NT2/D1 (cell line): ENCODE measurements around the gene CHCHD10.

Source experiments
- DNase-seq: peaks from one replicate; pipeline ENCODE4 v3.0.0-alpha.2; 2011; ENCODE audit warnings: low read depth, low spot score
- H3K27me3 ChIP-seq: 2 replicates; pipeline ENCODE4 v1.6.0; 2011; ENCODE audit warnings: mild to moderate bottlenecking; ENCODE audit not compliant: insufficient read length, insufficient read depth
- H3K36me3 ChIP-seq: 2 replicates; pipeline ENCODE4 v1.6.1; 2011; ENCODE audit warnings: mild to moderate bottlenecking, low read length, mixed read lengths; ENCODE audit not compliant: insufficient read depth, insufficient read length
- H3K4me1 ChIP-seq: 2 replicates; pipeline ENCODE4 v1.5.1; 2011; ENCODE audit not compliant: insufficient read depth, insufficient read length
- H3K4me3 ChIP-seq: 2 replicates; pipeline ENCODE4 v1.5.1; 2011; ENCODE audit warnings: low read depth; ENCODE audit not compliant: insufficient read length
- H3K9ac ChIP-seq: 2 replicates; pipeline ENCODE4 v1.6.0; 2011; ENCODE audit warnings: low read depth; ENCODE audit not compliant: insufficient read length
- H3K9me3 ChIP-seq: 2 replicates; pipeline ENCODE4 v1.5.1; 2011; ENCODE audit warnings: mild to moderate bottlenecking, low read length; ENCODE audit not compliant: insufficient read depth
- SUZ12 ChIP-seq: IDR thresholded peaks from 2 replicates; pipeline ENCODE4 v1.6.1; 2011; ENCODE audit not compliant: insufficient read length, insufficient read depth; ENCODE audit errors: extremely low read depth
- YY1 ChIP-seq: IDR thresholded peaks from 2 replicates; pipeline ENCODE4 v1.6.1; 2011; ENCODE audit not compliant: insufficient read length, insufficient read depth
- ZNF274 ChIP-seq: IDR thresholded peaks from 2 replicates; pipeline ENCODE4 v1.6.1; 2011; ENCODE audit warnings: mild to moderate bottlenecking, low read depth, low read length

CHCHD10 gene

DNA sequence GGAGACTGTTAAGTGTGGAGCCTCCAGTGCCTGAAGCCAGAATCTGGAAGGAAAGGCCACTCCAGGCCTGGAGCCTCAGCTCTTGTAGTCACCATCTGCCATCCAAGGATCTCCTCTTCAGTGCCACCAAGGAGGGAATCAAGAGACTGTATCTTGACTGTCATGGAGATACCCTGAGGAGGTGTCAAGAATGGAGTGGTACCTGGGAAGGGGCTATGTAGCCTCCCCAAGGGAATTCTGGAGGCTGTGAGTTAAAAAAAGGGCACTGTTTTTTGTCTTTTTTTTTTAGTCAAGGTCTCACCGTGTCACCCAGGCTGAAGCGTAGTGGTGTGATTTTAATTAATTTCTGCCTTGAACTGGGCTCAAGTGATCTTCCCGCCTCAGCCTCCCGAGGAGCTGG is 8.2 kb downstream of the CHCHD10 start:
- H3K9me3 ChIP-seq = no peaks in the 10 kb centered on the region
- no peaks in the 10 kb centered on the region for H3K27me3 ChIP-seq
- no peak overlapping the region for H3K9ac ChIP-seq
- no peak for TF ChIP-seq SUZ12
- TF ChIP-seq YY1 = no peak
- TF ChIP-seq ZNF274 = no peak
- DNase-seq = no peak
- H3K4me3 ChIP-seq = no peak overlapping the region
- H3K4me1 ChIP-seq = peaks cover 7% of the 10 kb centered on the region
- H3K36me3 ChIP-seq = peaks cover 8% of the 10 kb centered on the region

DNA sequence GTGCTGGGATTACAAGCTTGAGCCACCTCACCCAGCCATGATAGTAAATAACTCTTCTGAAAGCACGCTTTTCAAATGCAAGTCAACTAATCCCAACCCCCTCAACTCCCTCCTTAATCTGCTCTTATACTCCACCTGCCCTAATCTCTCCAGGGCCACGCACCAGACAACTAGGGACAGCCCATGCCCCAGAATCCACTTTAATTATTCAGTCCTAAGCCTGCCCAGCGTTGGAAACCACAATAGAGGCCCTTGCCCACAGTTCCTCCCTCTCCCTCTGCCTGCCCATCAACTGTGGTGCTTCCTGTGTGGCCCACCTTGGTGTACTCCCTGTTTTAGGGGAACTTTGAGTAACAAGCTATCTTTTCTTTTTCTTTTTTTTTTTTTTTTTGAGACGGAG is 10.9 kb downstream of the CHCHD10 start:
- Histone ChIP-seq H3K9me3 (no peaks in the 10 kb centered on the region), H3K4me3 (no peak overlapping the region), H3K4me1 (peaks cover 7% of the 10 kb centered on the region), H3K36me3 (no peaks in the 10 kb centered on the region), H3K9ac (no peak overlapping the region), H3K27me3 (no peaks in the 10 kb centered on the region)
- TF ChIP-seq ZNF274 = no peak
- no peak for TF ChIP-seq SUZ12
- TF ChIP-seq YY1 = no peak
- DNase-seq = no peak

DNA sequence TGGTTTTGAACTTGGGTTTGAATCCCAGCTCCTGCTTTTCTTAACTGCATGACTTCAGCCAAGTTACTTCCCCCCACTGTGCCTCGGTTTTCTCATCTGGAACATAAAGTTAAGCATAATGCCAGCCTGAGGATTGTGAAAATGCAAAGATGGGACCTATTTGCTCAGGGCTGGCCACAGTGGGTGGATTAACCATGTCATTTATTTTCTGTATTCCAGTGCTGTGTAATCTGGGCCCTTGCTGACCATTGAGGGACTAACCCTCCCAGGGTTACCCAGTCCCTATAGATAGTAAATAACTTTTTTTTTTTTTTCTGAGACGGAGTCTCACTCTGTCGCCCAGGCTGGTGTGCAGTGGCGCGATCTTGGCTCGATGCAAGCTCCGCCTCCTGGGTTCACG is 12.1 kb downstream of the CHCHD10 start:
- TF ChIP-seq ZNF274 (no peak), SUZ12 (no peak), YY1 (no peak)
- Histone ChIP-seq H3K4me3 (no peak overlapping the region), H3K36me3 (no peaks in the 10 kb centered on the region), H3K9me3 (no peaks in the 10 kb centered on the region), H3K4me1 (peaks cover 7% of the 10 kb centered on the region), H3K9ac (no peak overlapping the region), H3K27me3 (no peaks in the 10 kb centered on the region)
- DNase-seq = no peak

DNA sequence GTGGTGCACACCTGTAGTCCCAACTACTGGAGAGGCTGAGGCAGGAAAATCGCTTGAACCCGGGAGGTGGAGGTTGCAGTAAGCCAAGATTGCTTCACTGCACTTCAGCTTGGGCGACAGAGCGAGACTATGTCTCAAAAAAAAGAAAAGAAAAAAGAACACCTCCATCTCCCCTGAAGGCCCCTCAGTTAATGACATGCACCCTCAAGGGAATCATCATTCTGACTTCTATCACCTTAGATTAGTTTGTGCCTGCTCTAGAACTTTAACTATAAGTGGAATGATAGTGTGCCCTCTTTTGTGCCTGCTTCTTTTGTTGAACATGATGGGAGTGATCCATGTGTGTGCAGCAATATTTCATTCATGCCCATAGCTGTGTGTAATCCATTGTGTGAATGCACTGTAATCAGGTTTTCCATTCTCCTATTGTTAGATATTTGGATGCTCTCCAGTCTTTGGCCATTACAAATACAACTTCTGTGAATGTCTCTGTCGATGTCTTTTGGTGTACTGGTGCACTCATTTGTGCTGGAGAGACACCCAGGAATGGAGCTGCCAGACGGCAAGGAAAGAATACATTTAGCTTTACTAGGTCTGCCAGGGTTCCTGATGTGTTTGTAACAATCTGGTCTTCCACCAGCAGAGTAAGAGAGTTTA is 12.7 kb downstream of the CHCHD10 start:
- no peaks in the 10 kb centered on the region for H3K9me3 ChIP-seq
- TF ChIP-seq YY1 (no peak), SUZ12 (no peak), ZNF274 (no peak)
- peaks cover 7% of the 10 kb centered on the region for H3K4me1 ChIP-seq
- no peak for DNase-seq
- no peaks in the 10 kb centered on the region for H3K36me3 ChIP-seq
- no peaks in the 10 kb centered on the region for H3K27me3 ChIP-seq
- no peak overlapping the region for H3K4me3 ChIP-seq
- H3K9ac ChIP-seq = no peak overlapping the region

DNA sequence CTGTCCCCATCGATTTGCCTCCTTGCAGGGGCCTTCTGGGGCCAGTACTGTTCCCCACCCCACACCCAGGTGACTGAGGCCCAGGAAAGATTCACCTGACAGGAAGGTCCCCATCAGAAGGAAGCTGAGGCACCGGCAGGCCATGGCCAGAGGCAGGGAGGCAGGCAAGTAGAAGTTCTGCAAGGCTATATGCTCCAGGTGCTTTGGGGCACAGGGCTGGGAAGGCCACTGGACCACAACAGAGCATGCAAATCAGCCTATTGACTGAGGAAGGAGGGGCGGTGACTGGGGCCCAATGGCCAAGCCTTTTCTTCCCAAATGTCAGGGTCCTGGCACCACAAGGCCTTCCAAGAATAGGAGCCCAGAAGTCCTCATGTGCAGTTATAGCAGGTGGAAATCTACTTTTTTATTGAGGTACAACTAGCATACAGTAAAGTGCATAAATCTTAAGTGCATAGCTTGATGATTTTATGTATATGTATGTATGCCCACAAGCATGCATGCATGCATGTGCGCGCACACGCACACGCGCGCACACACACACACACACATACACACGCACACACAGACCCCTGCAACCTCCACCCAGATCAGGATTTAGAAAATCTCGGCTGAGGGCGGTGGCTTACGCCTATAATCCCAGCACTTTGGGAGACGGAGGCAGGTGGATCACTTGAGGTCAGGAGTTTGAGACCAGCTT is 13.4 kb downstream of the CHCHD10 start, which contains the start of gene VPREB3:
TSS of gene VPREB3 (minus strand) at position 206 of the 700 bp plus-strand sequence. CDS start at position 144, 62 bp downstream.
- H3K4me1 ChIP-seq = peaks cover 7% of the 10 kb centered on the region
- DNase-seq = no peak
- no peaks in the 10 kb centered on the region for H3K36me3 ChIP-seq
- H3K27me3 ChIP-seq = no peaks in the 10 kb centered on the region
- no peaks in the 10 kb centered on the region for H3K9me3 ChIP-seq
- no peak within 1 kb of the TSS for H3K9ac ChIP-seq
- no peak for TF ChIP-seq YY1
- TF ChIP-seq ZNF274 = no peak
- TF ChIP-seq SUZ12 = no peak
- no peak within 1 kb of the TSS for H3K4me3 ChIP-seq

DNA sequence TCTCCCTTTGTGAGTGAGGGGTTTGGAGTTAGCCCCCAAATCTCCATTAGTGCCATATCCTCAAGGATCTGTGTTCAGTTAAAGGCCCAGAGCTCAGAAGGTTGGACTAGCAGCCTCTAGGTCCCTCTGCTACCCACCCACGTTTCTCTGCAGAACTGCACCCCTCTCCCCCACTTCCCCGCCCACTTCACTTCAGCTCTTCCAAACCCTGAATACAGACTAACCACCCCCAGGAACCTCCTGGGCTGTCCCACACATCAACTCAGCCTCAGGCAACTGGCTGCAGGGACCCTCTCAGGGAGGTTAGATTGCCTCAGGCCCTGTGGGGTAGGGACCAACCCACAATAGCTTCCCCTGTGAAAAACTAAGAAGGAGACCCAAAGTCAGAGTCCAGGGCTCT is 14.4 kb downstream of the CHCHD10 start:
- H3K9me3 ChIP-seq = no peaks in the 10 kb centered on the region
- H3K4me1 ChIP-seq = peaks cover 7% of the 10 kb centered on the region
- H3K27me3 ChIP-seq = no peaks in the 10 kb centered on the region
- no peaks in the 10 kb centered on the region for H3K36me3 ChIP-seq
- H3K4me3 ChIP-seq = no peak overlapping the region
- H3K9ac ChIP-seq = no peak overlapping the region
- DNase-seq = no peak
- TF ChIP-seq SUZ12 (no peak), YY1 (no peak), ZNF274 (no peak)

DNA sequence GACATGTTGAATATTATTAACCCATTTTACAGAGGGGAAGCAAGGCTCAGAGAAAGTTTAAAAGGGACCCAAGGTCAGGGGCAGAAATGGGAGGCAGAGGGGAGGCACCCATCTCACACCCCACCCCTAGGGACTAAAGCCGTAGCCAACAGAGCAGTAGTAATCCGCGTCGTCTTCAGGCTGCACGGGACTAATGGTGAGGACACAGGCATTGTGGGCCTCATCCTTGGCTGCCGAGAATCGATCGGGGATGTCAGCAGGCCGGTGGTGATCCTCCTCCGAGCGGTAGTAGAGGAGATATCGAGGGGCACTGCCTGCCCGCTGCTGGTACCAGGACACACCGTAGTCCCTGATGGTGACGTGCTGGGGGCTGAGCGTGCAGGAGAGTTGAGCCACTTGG is 15.0 kb downstream of the CHCHD10 start:
- no peak overlapping the region for H3K9ac ChIP-seq
- DNase-seq = no peak
- no peaks in the 10 kb centered on the region for H3K36me3 ChIP-seq
- peaks cover 7% of the 10 kb centered on the region for H3K4me1 ChIP-seq
- H3K4me3 ChIP-seq = no peak overlapping the region
- no peak for TF ChIP-seq ZNF274
- TF ChIP-seq SUZ12 = no peak
- no peak for TF ChIP-seq YY1
- no peaks in the 10 kb centered on the region for H3K27me3 ChIP-seq
- H3K9me3 ChIP-seq = no peaks in the 10 kb centered on the region
